HG02678 (cell line): ENCODE results near the gene POLR1H.
"Not testable (repeated sequence)": the region's sequence is repeated elsewhere in the genome, so short reads cannot be mapped to it uniquely, and the experiment has no call there.

ENCODE experiments used
- ATAC-seq: cut with Tn5 transposase; IDR thresholded peaks from one replicate; pipeline ENCODE4 v1.9.1; 2021; ENCODE audit warnings: mild to moderate bottlenecking, moderate library complexity; ENCODE audit not compliant: unreplicated experiment

The POLR1H gene, protein sequence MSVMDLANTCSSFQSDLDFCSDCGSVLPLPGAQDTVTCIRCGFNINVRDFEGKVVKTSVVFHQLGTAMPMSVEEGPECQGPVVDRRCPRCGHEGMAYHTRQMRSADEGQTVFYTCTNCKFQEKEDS

DNA sequence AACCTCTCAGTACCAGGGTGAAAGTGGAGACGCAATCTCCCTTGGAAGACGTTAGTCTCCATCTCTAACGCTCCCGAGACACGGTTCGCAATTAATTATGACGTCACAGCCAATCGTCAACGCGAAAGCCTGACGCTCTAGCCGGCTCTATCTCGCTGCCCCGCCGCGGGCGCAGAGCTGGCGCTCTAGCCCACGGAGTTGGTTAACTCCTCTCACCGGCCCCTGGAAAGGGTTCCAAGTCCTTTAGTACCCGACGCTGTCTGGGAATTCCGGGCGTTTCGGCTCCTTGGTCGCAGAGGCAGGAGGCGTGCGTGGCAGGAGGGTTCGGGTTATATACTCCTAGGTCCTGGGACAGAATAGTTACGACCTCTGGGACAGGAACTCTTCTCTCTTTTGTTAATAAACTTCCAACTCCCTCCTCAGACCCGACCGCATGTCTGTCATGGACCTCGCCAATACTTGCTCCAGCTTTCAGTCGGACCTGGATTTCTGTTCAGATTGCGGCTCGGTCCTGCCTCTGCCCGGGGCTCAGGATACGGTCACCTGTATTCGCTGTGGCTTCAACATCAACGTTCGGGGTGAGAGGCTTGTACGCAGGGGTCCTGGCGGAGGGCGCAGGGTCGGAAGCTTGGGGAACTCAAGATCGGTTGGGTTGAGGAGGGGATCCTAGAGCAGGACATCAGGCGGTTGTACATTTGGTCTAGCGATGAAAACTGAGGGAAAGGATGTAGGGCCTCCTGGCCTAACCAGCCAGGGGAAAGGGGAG is at the start of gene POLR1H:
Gene POLR1H, plus strand, starts transcription at position 174 of the 766 bp plus-strand sequence. Its CDS starts 260 bp downstream, at position 434.
- peak; percentile 92 for ATAC-seq

DNA sequence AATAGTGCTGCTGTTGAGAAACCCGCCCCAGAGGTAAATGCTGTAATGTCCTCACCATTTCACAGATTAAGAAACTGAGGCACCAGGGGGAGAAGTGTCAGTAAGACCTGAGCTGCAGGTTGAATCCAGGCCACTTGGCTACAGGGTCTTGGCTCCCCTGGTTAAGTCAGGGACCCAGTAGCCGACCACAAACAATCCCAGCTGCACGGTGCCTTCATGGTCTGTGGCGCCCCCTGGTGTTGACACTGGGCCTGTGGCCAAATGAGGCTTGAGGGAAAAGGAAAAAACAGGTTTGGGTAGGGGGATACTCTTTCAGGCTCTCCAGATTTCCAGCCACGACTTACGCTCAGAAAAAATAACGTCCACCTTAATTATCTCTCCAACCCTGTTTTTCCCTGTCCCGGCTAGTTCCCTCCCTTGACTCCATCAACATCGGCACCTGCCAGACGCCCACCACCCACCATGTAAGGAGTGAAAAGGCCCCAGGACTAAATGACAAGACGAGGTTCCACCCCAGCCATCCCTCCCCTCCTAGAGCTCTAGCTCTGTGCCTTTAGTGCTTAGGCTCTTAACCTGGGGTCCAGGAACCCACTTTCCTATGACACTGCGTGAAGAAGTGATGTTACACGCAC is 47.7 kb upstream of the POLR1H start:
- ATAC-seq = no peak

DNA sequence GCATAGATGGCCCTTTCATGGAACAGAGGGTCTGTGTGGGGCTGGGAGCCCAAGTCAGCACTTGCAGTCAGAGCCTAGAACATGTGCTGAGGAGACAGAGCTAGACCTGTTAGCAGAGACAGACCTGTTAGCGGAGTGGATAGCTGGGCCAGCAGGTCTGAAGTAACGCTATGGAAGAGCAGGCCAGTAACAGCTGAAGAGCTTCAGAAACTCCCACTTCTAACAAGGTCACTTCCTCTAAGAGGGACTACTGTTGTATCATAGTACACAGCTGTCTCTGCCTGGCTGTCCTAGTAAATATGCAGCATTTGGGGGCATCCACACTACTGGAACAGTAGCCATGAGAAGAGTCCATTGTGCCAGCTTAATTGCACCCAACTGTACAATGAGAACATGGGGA is 41.2 kb upstream of the POLR1H start:
- no peak for ATAC-seq

DNA sequence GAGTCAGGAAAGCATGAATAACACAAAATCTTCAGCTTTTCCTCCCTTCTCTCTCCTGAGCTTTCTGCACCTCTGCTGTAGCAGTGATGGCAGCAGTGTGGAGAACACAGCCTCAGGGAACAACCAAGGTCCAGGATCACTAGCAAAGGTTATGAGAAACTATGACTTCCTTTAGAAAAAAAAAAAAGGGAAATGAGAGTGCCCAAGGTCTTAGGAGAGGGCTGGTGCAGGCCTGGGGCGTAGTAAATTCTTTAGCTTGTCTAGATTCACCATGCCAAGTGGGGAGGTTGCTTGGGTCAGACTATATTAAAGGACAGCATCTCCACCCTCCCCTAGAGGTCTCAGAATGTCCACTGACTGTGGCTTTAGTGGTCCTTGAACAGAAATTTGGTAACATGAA is 40.4 kb upstream of the POLR1H start:
- ATAC-seq = no peak

DNA sequence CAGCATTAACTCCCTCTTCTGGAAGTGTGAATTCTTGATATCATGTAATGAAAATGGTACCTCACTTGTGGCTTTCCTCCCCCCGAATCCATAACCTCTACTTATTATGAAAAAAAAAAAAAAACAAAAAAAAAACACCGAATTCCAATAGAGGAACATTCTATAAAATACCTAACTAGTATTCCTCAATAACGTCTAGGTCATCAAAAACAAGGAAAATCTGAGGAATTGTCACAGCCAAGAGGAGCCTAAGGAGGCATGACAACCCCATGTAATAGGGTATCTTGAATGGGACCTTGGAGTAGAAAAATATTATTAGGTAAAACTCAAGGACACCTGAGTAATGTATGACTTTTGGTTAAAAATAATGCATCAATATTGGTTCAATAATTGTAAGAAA is 38.9 kb upstream of the POLR1H start:
- ATAC-seq = no peak

DNA sequence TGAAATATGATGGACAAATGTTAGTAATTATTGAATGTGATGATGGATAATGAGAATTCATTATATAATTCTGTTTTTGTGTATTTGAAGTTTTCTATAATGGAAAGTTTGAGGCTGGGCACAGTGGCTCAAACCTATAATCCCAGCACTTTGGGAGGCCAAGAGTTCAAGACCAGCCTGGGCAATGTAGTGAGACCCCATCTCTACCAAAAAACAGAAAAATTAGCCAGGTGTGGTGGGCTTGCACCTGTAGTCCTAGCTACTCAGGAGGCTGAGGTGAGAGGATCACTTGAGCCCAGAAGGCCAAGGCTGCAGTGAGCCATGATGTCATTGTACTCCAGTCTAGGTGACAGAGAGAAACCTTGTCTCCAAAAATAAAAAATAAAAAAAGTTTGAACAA is 38.4 kb upstream of the POLR1H start:
- ATAC-seq = not testable (repeated sequence)

DNA sequence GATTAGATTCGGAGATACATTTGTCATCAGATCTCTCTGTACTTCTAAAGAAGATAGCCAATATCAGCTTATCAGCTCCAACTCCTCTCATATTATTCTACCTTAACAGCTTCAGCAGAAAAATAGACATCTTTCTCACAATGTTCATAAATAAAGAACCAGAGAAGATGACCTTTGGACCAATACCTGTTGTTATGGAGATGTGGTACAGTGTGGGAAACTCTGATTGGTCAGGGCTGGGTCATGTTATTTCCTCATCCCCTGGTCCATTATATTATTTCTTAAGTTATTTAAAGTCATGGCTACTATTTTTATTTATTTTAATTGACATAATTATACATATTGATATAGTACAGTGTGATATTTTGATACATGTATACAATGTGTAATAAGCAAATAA is 35.9 kb upstream of the POLR1H start:
- no peak for ATAC-seq

DNA sequence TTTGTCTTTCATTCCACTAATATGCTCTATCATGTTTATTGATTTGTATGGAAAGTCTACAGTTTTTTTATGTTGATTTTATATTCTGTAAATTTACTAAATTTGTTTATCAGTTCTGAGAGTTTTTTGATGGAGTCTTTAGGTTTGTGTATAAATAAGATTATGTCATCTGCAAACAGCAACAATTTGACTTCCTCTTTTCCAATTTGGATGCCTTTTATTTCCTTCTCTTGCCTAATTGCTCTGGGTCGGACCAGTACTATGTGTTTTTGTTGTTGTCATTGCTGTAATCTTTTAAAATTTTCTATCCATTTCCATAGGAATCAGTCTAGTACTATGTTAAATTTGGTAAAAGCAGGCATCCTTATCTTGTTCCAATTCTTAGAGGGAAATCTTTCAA is 31.5 kb upstream of the POLR1H start:
- no peak for ATAC-seq

DNA sequence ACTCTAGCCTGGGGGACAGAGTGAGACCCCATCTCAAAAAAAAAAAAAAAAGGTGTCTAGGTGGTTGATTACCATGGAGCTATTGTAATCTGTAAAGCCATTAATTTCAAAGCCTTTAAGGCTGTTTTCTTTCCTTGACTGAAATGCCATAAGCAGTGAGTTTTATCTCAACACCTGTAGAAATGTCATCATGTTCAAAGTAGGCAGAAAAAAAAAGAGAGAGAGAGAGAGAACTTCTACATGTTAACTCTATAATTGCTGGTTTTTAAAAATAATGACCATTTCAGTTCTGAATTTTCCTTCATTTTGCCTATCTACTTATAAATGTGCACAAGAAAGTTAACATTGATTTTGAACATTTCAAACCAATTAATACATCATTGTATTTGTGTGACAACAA is 29.7 kb upstream of the POLR1H start:
- no peak for ATAC-seq

DNA sequence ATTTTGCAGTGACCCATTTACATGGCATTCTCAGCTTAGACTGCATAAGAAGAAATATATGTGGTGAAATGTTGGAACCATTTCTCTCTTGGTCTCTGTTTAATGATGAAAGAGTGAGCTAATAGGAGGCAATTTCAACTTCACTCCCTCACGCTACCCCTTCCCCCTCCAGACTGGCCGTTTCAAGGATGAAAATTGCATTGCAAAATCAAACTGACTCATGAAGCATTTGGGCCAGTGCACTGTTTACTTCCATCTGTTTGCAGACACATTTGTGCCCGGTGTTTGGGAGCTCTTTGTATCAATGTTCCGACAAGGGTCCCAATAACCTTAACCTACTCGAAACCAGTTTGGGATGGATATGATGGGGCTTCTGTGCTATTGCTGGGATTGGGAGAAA is 27.6 kb upstream of the POLR1H start:
- ATAC-seq = not testable (repeated sequence)

DNA sequence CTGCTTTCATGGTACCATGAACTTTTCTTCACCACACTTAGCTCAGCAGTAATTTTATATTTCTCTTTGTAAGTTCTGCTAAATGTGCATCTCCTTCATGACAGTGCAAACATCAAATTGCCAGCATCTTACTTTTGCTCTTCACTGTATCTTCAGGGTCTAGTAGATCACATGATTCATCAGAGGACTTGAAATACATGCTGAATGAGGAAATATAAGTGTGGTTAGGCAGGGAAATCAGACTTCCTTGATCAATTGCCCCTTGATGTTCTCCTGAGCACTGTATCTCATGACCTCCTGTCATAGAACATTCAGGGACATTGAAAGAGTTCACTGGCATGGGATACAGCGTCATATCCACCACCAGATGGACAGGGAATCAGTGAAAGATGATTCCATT is 25.3 kb upstream of the POLR1H start:
- ATAC-seq = no peak

DNA sequence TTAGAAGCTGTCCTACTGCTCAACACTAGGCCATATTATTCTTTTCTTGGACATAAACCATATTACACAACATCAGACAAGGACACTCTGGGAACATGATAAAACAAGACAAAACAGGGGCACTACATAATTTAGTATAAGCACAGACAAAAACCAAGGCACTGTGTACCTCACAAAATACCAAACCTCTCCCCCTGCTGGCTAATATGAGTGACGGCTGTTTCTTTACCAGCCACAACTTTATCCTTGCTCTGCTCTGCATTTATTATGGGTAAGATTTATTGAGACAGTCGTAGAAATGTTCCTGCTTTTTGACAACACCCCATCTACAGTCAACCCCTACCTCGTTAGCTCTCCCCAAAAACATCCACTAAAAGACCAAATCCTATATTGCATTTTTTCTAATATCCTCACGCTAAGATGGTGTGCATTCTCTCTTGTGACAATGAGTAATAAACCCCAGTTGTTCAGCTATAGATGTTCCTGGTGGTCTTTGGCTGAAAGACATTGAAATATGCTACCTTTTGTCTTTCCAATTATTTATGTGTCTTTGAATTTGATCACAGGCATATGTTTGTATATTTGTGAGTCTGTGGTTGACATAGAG is 23.8 kb upstream of the POLR1H start:
- ATAC-seq = no peak

DNA sequence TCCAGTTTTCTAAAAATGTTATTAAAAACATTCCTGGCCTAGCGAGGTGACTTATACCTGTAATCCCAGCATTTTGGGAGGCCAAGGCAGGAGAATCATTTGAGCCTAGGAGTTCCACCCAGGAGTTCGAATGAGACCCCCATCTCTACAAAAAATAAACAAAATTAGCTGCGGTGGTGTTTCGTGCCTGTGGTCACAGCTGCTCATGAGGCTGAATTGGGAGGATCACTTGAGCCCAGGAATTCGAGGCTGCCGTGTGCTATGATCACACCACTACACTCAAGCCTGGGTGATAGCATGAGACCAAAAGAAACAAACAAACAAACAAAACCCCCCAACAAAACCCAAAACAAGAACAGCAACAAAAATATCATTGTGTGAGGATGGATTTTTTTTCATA is 19.8 kb upstream of the POLR1H start:
- ATAC-seq = no peak

DNA sequence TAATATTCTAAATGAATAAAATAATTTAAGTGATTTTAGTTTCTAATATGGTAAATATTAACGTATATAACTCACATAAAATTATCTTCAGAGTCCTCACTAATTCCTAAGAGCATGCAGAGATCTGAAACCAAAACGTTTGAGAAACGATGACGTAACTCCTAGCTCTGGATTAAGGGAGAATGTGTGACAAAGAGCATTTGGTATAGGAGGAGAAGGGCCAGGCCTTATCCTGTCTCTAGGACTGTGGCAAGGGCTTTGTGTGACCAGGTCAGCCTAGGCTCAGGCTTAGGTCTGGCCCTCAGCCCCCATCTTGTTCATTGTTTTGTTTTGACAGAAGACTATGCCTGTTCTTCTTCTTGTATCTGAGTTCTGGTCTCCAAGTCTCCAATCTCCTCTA is 19.2 kb upstream of the POLR1H start:
- no peak for ATAC-seq

DNA sequence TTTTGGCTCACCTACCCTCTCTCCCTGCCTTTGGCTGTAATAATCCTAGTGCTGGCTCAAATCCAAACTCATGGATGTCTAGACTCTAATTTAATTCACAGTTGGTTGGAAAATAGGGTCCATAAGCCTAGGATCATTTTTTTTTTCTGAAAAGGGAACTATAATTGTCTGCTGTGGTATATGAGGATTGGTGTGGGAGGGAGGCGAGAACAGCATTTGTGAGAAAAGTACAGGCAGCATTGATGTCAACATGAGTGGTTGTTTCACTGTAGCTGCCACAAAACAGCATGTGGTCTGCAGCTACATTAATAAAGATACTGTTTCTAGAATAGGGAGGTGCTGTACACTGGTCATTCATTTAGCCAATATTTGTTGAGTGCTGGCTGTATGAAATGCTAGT is 18.6 kb upstream of the POLR1H start:
- ATAC-seq = no peak

DNA sequence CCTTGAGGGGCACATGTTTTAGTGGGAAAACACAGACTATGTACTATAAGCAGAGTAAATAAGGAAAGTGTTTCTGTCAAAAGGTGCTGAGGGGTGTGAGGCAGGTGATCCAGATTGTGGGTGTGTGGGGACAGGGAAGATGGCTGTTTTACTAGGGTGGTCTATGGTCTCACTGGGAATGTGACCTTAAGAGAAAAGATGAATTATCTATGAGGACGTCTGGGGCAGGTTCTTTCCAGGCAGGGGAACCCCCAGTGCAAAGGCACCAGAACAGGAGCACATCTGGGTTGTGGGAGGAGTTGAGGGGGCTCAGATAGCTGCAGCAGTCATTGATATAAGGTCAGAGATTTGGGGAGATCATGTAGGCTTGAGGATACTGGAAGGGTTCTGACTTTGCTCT is 18.2 kb upstream of the POLR1H start:
- ATAC-seq = no peak

DNA sequence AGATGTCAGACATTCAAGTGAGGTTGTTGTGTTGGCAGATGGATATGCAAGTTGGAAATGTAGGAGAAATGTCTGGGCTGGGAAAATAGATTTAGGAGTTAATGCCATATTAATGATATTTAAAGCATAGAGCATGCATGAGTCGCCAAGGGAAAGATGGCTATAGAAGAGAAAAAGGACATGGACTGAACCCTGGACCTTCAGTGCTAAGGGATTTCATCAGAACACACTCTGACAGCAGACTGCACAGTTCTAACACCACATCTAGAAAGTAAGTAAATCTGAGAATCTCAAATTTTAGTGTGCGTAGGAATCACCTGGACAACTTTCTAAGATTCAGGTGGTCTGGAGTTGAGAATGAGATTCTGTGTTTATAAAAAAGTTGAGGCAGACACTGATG is 17.3 kb upstream of the POLR1H start:
- no peak for ATAC-seq

DNA sequence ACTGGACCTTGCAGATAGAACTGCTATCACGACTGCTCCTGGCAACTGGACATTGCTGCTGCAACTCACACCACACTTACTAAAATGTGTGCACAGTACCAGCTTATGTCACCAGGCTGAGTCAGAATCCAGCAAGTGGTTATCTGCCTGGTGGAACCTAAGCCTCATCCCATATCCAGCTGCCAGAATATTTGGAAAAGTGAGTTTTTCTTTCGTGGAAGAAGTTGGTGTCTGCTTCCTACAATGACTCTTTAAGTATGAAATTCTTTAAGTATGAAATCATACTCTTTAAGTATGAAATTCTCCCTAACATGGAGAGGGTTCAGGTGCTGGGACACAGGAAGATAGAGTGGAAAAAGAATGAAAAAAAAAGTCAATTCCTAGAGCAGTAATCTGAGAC is 16.4 kb upstream of the POLR1H start:
- no peak for ATAC-seq

DNA sequence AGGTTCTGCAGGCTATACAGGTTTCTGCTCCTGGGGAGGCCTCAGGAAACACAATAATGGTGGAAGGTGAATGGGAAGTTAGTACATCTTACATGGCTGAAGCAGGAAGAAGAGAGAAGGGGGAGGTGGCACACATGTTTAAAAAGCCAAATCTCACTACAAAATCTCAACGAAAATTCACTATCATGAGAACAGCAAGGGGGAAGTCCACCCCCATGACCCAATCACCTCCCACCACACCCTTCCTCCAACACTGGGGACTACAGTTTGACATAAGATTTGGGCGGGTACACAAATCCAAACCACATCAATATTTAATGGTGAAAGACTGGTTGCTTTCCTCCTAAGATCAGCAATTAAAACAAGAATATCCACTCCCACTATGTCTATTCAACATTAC is 13.8 kb upstream of the POLR1H start:
- no peak for ATAC-seq

DNA sequence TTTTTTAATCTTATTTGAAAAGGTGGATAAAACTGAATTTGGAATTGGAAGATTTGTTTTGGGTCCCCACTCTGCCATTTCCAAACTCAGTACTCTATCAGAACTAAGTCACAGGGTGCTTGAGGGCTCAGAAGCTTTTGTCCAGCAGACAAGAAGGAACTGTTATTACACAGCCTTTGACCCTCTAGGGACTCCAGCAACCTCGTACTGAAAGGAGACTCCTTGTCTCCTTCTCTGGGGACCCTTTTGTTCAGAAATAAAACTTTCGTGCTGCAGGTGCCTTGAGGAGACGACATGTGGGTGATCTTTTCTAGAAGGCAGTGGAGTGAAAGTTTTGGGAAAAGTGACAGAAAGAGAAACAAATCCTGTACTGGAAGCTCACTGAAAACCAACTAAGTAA is 7.4 kb upstream of the POLR1H start:
- no peak for ATAC-seq

DNA sequence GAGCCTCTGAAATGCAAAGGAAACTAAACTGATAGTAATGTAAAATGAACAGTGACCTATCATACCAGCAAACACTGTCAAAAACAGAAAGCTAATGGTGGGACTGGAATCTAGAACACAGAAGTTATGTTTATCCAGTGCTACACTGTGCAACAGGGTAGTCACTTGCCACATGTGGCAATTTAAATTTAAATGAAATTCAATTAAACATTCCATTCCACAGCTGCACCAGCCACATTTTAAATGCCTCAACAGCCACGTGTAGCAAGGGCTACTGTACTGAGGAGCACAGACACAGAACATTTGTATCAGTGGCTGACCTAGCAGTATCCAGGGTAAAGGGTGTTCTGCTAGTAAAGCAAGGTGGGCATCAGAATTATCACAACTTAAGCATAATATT is 5.6 kb upstream of the POLR1H start:
- ATAC-seq = no peak

DNA sequence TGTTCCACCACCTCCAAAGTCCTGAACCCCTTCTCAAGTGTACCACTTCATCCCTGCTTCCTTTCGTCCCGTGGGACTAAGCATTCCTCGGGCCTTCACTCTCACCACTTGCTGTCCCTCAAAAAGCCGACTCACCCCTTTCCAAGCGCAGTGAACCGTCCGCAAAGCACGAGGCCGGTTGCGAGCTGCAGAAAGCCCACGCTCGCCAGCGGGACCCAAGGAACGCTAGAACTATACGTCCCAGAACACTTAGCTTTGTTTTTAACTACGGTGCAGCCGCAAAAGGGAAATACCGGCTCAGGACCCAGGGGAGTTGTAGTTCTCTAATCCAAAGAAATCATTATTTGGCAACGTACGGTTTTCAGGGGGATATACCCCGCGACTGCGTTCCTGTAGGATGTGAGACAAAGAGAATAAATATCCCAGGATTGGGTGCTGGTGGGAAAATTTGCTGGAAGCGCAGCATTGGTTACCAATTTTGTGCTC is 416 bp upstream of the POLR1H start:
- peak; percentile 28 for ATAC-seq
